Measurements from ENCODE around the gene SMC5.

DNA sequence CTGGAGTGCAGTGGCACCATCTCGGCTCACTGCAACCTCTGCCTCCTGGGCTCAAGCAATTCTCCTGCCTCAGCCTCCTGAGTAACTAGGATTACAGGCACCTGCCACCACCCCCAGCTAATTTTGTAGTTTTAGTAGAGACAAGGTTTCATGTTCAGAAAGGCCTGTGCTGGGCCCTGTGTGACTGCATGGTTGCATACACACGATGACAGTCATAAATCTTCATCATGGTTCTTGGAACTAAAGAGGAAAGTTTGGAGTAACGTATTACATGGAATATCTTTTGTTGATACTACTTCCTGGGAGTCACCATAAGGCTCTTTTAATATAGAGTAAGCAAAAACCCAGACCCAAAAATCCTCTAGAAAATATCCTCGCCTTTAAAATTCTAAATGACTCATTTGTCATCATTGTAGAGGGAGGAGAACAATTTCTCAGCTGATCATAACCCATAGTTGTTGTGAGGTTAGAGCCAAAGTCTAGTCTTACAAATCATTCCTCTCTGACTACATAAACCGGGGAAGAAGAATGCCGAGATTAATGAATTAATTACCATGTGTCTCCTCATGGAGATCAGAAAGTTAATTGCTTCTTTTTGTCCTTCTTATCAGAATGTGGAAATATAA, 108.6 kb downstream of the SMC5 start:
- no peak for TF ChIP-seq POLR2A (IDR thresholded peaks at IDR 0.05)
- TF ChIP-seq, protein P1, sequence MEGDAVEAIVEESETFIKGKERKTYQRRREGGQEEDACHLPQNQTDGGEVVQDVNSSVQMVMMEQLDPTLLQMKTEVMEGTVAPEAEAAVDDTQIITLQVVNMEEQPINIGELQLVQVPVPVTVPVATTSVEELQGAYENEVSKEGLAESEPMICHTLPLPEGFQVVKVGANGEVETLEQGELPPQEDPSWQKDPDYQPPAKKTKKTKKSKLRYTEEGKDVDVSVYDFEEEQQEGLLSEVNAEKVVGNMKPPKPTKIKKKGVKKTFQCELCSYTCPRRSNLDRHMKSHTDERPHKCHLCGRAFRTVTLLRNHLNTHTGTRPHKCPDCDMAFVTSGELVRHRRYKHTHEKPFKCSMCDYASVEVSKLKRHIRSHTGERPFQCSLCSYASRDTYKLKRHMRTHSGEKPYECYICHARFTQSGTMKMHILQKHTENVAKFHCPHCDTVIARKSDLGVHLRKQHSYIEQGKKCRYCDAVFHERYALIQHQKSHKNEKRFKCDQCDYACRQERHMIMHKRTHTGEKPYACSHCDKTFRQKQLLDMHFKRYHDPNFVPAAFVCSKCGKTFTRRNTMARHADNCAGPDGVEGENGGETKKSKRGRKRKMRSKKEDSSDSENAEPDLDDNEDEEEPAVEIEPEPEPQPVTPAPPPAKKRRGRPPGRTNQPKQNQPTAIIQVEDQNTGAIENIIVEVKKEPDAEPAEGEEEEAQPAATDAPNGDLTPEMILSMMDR (IDR thresholded peaks at IDR 0.05) = no peak

All from lower leg skin (tissue), 3 donors.